ENCODE results near the gene CDK1.

The CDK1 gene

GRCh38 chr10:60799971-60800650 is 21.8 kb downstream of the CDK1 start:
- DNase-seq (ENCODE audit: low read depth), result no peak
- TF ChIP-seq, protein P1, sequence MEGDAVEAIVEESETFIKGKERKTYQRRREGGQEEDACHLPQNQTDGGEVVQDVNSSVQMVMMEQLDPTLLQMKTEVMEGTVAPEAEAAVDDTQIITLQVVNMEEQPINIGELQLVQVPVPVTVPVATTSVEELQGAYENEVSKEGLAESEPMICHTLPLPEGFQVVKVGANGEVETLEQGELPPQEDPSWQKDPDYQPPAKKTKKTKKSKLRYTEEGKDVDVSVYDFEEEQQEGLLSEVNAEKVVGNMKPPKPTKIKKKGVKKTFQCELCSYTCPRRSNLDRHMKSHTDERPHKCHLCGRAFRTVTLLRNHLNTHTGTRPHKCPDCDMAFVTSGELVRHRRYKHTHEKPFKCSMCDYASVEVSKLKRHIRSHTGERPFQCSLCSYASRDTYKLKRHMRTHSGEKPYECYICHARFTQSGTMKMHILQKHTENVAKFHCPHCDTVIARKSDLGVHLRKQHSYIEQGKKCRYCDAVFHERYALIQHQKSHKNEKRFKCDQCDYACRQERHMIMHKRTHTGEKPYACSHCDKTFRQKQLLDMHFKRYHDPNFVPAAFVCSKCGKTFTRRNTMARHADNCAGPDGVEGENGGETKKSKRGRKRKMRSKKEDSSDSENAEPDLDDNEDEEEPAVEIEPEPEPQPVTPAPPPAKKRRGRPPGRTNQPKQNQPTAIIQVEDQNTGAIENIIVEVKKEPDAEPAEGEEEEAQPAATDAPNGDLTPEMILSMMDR (conservative IDR thresholded peaks at IDR 0.05; ENCODE audit: low read depth, low read length), result no peak
- H3K4me3 ChIP-seq (ENCODE audit: low read depth, low read length), result no peak overlapping the region

DNA sequence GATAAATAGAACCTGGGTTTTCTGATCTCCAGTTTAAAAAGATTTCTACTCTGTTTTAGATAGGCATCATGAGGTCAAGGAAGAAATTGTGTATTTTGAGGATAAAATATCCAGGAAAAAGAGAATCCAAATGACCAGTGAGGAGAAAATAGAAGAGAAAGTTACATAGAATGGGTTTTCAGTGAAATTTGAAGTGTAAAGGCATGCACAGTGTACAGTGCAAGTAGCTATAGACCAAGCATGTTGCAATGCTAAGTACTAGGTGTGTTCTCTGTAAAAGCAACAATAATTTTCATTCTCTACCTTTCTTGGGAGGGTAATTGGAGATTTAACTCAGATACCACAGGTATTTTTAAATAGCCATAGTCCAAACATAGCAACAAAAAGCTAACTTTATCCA is 22.6 kb downstream of the CDK1 start:
- no peak for DNase-seq (ENCODE audit: low read depth)
- TF ChIP-seq, protein P1 (conservative IDR thresholded peaks at IDR 0.05; ENCODE audit: low read depth, low read length), result no peak

GRCh38 chr10:60801522-60801921 is 23.2 kb downstream of the CDK1 start:
- no peak overlapping the region for H3K4me3 ChIP-seq (ENCODE audit: low read depth, low read length)
- TF ChIP-seq, protein P1 (conservative IDR thresholded peaks at IDR 0.05; ENCODE audit: low read depth, low read length), result no peak
- peak; percentile 39 for DNase-seq (ENCODE audit: low read depth)

More for the DNA sequence above, 22.6 kb downstream of the CDK1 start:
- no peak overlapping the region for H3K4me3 ChIP-seq (ENCODE audit: low read depth, low read length)

DNA sequence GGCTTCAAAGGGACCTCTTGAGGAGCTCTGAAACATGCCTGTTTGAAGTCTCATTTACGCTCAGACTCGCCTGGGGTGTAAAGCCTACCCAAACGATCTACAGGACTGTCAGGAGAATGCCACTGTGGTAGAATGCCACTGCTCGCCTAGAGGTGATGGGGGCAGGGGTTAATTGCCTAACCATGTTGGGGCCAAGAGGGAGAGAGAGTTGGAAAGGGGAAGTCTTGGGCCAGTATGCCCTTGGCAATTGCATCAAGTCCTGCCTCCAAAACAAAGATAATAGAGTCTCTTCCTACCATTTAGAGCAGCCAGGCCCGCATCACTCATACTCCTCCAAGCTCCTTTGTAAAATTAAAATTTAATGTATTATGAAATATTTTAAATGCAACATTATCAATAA is 25.2 kb downstream of the CDK1 start:
- DNase-seq (ENCODE audit: low read depth), result no peak
- TF ChIP-seq, protein P1 (conservative IDR thresholded peaks at IDR 0.05; ENCODE audit: low read depth, low read length), result no peak
- H3K4me3 ChIP-seq (ENCODE audit: low read depth, low read length), result no peak overlapping the region

DNA sequence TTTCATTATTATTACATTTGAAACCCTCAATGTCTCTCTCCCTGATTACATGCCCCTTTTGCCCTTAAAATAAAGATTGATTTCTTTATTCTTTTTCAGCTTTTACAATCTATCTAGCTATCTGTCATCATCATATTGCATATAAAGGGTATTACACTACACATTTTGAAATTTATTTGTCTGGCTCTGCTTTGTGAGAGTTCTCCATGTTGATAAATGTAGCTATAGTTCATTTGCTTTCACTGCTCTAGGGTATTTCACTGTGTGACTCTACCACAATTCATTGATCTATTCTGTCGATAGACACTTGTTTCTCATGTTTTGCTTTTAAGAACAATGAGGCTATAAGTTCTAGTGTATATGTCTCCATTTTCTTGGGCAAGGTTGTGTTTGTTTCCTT is 25.6 kb downstream of the CDK1 start:
- no peak for DNase-seq (ENCODE audit: low read depth)
- H3K4me3 ChIP-seq (ENCODE audit: low read depth, low read length), result no peak overlapping the region
- TF ChIP-seq, protein P1 (conservative IDR thresholded peaks at IDR 0.05; ENCODE audit: low read depth, low read length), result no peak

- DNase-seq (ENCODE audit: low read depth), result no peak
- TF ChIP-seq, protein P1 (conservative IDR thresholded peaks at IDR 0.05; ENCODE audit: low read depth, low read length), result no peak
- no peak overlapping the region for H3K4me3 ChIP-seq (ENCODE audit: low read depth, low read length)
Measured at GRCh38 chr10:60806921-60807320, 28.6 kb downstream of the CDK1 start.

DNA sequence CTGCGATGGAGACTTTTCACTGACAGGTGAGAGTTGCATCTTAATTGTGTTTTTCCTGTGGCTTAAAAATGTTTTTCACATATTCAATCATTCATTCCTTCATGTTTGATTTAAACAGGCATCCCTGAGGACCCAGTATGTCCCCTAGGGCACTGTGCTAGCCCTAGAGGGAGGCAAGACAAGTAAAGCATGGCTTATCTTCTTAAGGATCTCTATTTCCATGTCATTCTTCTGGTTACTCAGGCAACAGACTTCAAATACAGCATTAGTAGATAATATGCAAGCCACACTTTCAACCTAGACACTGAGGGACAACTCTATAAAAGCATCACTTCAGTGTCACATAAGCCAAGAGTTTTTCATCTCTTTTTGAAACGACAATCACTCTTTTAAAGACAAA is 29.2 kb downstream of the CDK1 start:
- TF ChIP-seq, protein P1 (conservative IDR thresholded peaks at IDR 0.05; ENCODE audit: low read depth, low read length), result no peak
- no peak overlapping the region for H3K4me3 ChIP-seq (ENCODE audit: low read depth, low read length)
- no peak for DNase-seq (ENCODE audit: low read depth)

All from choroid plexus epithelial cell (primary cell).